GM12872 (cell line): ENCODE data around the gene ERC2.

Experiments
- CTCF ChIP-seq: IDR thresholded peaks from 3 replicates; pipeline ENCODE4 v1.5.1; 2011; ENCODE audit warnings: low read depth, mild to moderate bottlenecking, low read length, moderate library complexity; ENCODE audit not compliant: insufficient read depth

Gene ERC2

GRCh38 chr3:56022619-56023018, 445.6 kb downstream of the ERC2 start:
- TF ChIP-seq CTCF, result no peak

DNA sequence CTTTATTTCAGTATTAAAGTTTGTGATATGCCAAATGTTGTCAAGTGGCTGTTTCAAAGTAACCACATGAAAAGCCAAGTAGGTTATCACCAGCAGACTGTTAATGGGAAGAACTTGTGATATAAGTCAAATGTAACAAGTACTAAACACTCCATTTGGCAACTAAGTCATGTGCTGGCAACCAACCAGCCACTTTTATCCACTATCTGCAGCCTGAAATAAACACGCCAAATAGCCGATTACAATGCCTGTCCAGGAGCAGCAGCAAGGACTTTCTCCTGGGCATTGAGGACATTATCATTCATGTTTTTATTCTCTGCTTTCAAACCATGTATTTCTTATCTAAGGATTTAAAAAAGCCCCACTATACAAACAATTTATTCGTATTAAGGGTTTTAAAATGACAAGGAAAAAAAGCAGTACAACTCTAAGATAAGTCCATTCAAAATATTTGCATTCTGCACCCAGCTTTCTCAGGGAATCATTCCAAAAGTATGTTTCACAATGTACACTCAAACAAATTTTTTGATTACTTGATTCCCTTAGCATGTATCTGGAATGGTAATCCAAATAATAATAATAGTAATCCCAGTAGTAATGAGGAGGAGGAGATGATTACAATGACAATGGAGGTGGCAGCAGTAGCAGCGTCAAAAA, 448.6 kb downstream of the ERC2 start:
- TF ChIP-seq CTCF, result no peak

- no peak for TF ChIP-seq CTCF
Measured at GRCh38 chr3:56012721-56013120, 455.5 kb downstream of the ERC2 start.

- no peak for TF ChIP-seq CTCF
Measured at GRCh38 chr3:56005196-56005805, 463.0 kb downstream of the ERC2 start.

DNA sequence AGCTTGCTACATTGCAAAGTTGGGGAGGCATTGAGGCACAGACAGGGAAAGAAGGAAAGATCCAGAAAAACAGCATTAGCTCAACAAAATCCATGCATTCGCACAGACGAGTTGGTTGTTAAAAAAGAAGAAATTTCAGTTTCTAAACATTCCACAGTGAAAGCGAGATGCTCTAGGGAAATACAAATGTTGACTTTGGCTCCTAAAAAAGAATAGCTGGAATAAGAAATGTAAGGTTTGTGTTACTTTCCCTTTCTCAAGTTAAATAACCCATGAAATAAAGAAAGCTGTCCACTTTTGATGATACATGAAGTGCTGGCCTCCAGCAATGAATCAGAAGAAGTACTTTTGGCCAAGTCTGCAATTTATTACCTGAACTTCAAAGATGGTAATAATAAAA, 465.1 kb downstream of the ERC2 start:
- TF ChIP-seq CTCF, result no peak

DNA sequence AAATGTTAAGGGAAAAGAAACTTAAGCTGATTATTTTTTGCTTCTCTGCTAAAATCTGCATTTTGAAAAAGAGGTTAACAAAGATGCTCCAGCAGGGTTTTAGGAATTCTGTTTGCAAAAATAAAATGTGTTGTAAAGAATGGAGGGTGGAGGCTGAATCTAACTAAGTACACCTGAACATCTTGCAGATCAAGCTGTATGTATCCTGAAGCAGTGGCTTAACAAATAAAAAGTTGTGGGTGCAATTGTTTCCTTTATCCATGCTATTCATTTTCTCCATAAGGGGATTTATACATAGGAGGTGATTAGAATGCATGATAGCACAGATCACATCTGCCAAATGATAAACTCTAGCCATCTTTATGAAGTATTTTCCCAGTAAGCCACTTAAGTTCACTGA, 466.3 kb downstream of the ERC2 start:
- no peak for TF ChIP-seq CTCF

DNA sequence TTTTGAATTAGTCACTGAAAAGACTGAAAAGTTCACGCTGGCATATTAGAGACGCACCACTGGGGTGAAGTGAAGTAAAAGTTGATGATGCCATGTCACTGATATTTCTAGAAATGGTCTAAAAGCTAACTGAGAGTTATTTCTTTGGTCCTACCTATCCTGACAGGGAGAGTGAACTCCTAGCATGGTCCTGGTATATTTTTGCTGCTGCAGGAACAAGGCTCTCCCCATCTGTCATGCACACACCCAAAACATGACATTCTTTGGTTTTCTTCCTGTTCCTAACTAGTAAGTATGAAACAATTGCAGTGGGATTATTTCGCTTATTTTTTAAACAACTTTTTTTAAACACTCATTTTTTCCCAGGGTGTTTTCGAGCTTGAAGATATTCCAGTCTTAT, 466.7 kb downstream of the ERC2 start:
- TF ChIP-seq CTCF, result no peak
